GM19193 (cell line): ENCODE results near the gene WBP2.

ENCODE experiments used
- POLR2A ChIP-seq: IDR thresholded peaks from 4 replicates; pipeline ENCODE4 v1.6.1; 2011; ENCODE audit not compliant: insufficient read depth, insufficient read length; ENCODE audit errors: extremely low read depth

The WBP2 gene

GRCh38 chr17:75842411-75842810 lies 12.7 kb downstream of the WBP2 start:
- no peak for TF ChIP-seq POLR2A

- TF ChIP-seq POLR2A, result no peak
Observed at GRCh38 chr17:75840799-75841164, 14.4 kb downstream of the WBP2 start.

- no peak for TF ChIP-seq POLR2A
Observed at GRCh38 chr17:75839942-75840798, 15.0 kb downstream of the WBP2 start.

- TF ChIP-seq POLR2A, result no peak
Observed at GRCh38 chr17:75838410-75838809, 16.7 kb downstream of the WBP2 start.

GRCh38 chr17:75837899-75838298 lies 17.2 kb downstream of the WBP2 start:
- TF ChIP-seq POLR2A, result no peak

- TF ChIP-seq POLR2A, result peak; percentile 22
Observed at GRCh38 chr17:75836605-75837004, 18.5 kb downstream of the WBP2 start.

GRCh38 chr17:75835654-75835987 lies 19.5 kb downstream of the WBP2 start:
- no peak for TF ChIP-seq POLR2A

GRCh38 chr17:75834928-75835653 lies 20.0 kb downstream of the WBP2 start:
- no peak for TF ChIP-seq POLR2A

GRCh38 chr17:75834279-75834920 lies 20.7 kb downstream of the WBP2 start:
- TF ChIP-seq POLR2A, result no peak

GRCh38 chr17:75832652-75833400 lies 22.3 kb downstream of the WBP2 start:
- TF ChIP-seq POLR2A, result no peak

GRCh38 chr17:75832164-75832651 lies 22.9 kb downstream of the WBP2 start:
- no peak for TF ChIP-seq POLR2A

- TF ChIP-seq POLR2A, result no peak
Observed at GRCh38 chr17:75831032-75831571, 24.0 kb downstream of the WBP2 start.

GRCh38 chr17:75830164-75831031 lies 24.7 kb downstream of the WBP2 start:
- no peak for TF ChIP-seq POLR2A

- TF ChIP-seq POLR2A, result no peak
Observed at GRCh38 chr17:75829747-75830146, 25.4 kb downstream of the WBP2 start.
